Stimulated activated CD4-positive, alpha-beta T cell treated with anti-CD3 and anti-CD28 coated beads, Interleukin-4, amount 100 ng/mL, for 1 hour (primary cell): ENCODE data around the gene ART4.

Source experiments
- DNase-seq: peaks from one replicate; pipeline ENCODE4 v3.0.0-alpha.2; 2020

The ART4 gene

GRCh38 chr12:14843425-14843887, at the start of gene ART4:
ART4 (minus strand) TSS chr12:14843526; CDS start chr12:14843113, 413 bp downstream.
- DNase-seq: no peak

DNA sequence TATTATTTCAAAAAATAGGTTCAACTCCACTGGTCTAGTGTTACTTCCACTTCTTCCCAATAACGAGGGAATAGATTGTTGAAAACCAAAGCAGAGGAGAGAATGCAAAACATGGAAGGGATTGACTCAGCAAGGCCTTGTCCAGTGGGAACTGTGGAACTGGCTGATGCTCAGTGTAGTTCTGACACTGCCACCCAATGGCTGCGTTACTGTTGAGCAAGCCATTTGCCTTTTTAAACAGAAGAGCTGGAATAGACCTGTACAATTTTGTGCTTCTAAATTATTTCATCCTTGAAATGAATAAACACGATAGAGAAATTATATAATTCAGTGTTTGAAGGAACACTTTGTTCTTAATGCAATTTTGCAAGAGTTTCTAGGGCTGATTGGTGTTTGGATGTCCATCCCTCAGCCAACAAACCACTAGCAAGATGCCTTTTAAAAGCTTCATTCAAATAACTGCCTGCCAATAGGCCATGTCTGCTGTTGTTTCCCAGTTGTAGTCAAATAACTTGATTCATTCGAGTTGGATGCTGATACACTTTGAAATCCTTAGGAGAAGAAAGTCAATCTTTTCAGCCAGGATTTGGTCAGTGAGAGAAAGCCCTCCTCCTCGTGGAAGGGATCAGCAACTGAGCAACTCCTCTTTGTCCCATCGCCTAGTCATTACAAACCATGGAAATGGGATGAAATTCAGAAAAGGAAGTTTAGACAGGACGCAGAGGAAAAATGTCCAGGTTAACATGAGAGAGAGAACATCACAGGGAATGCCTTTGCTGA, 49.6 kb upstream of the ART4 start:
- DNase-seq: no peak

- DNase-seq: no peak
These were observed 47.4 kb upstream of the ART4 start for GRCh38 chr12:14890701-14891100.

GRCh38 chr12:14886271-14886670, 42.9 kb upstream of the ART4 start:
- DNase-seq: no peak

DNA sequence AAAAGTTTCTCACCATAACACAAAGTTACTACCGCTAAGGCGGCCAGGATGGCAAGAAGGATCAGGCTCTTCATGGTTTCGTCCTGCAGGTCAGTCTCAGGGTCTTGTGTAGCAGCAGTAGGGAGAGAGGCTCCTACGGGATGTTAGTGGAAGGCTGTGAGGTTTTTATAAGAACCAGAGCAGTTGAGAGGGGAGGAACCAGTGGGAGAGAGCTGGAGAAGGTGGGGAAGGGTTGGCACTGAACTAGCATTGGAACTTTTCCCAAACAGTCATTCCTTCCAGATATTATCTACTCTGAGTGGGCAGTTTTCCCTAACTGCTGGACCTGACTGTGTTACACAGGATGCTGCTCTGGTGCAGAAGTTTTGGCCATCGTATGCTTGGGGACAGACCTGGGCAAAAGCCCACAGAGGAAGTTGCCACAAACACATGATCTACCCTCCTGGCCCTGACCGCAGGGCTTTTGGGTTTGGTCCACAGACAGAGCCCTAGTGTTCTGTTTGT, 42.4 kb upstream of the ART4 start, which contains the start of gene MGP:
TSS of gene MGP (minus strand) at position 137 of the 504 bp plus-strand sequence. CDS start at position 74, 63 bp downstream.
- no peak for DNase-seq

DNA sequence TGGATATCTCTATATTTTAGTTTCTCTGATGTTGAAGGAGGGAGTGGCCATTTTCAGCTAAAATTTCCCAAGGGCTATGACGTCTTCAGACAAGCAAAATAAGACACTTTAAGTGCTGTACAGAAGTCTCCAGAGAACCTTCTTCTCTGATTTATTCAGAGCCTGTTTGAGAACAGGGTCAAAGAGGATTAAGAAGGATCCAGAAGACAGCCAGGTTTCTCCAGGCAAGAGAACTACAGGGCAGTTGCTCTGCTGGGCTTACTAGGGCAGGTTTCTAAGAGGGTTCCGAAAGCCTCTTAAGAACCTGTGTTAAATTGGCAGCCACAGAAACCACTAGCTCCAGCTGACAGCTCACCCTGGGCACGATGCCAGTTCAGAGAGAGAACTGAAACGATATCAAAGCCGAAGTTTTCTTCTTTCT, 41.1 kb upstream of the ART4 start:
- DNase-seq: peak; percentile 69

GRCh38 chr12:14883686-14884085, 40.4 kb upstream of the ART4 start:
- no peak for DNase-seq

- DNase-seq: no peak
These were observed 37.6 kb upstream of the ART4 start for GRCh38 chr12:14880890-14881453.

DNA sequence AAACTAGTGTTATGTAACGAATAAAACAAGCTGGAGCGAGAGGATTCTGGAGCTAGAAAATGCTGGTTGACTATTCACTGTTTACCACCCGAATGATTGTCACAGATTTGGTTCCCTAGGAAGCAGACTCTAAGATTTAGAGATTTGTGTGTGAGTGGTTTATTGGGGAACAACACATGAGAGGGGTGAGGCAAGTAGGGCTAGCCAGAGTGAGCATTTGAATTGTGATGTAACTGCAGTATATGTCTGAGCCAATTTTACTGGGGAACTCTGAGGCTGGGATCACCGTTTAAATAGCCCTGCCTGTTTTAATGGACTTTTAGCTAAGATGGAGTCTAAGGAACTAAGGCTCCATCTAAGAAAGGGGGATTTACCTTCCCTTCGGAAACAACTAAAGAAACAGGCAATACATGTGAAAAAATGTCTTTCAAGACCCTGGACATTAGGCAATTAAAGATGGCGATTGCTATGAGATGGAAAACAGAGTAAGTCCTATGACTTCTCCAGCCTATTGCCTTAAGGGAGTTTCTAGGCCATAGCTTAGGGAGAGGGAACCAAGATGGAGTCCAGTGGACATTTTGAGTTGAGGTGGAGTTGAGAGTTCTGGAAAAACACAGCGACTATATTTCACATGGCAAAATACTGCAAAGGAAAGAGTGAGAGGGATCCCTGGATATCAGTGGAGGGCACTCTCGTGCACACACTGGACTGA, 36.1 kb upstream of the ART4 start:
- DNase-seq: no peak

DNA sequence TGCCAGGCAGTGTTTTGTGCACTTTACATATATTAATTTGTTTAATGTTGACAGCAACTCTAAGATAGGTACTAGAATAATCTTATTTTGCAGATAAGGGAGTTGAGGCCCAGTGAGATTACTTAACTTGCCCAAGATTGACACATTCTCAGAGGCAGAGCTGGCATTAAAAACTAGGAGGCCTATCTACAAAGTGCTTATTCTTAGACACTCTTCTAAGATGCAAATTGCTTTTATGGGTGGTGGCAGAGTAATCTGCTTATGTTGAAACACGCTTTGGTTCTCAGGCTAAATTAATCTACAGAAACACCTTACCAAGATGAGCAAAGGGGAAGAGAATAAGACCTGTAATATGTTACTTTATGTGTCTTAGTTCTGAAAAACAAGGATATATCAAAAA, 35.2 kb upstream of the ART4 start:
- DNase-seq: no peak

DNA sequence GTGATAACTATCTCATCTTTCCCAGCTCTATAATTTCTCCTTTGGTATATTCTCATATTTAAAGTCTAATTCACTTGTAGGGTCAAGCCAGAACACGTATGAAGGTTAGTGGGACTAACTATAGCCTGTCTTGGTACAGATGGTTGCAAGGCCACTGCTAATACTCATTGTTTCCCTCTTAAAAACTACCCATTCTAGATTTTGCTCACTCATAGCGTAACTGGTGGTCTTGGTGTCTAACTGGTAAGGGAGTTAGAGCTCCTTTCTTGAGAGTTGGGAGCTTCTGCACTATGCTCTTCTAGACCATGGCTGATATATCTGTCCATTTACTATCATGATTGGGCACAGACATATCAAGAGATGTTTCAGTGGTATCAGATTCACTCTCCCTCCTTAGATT, 33.5 kb upstream of the ART4 start:
- DNase-seq: no peak

GRCh38 chr12:14874882-14875281, 31.6 kb upstream of the ART4 start:
- no peak for DNase-seq

DNA sequence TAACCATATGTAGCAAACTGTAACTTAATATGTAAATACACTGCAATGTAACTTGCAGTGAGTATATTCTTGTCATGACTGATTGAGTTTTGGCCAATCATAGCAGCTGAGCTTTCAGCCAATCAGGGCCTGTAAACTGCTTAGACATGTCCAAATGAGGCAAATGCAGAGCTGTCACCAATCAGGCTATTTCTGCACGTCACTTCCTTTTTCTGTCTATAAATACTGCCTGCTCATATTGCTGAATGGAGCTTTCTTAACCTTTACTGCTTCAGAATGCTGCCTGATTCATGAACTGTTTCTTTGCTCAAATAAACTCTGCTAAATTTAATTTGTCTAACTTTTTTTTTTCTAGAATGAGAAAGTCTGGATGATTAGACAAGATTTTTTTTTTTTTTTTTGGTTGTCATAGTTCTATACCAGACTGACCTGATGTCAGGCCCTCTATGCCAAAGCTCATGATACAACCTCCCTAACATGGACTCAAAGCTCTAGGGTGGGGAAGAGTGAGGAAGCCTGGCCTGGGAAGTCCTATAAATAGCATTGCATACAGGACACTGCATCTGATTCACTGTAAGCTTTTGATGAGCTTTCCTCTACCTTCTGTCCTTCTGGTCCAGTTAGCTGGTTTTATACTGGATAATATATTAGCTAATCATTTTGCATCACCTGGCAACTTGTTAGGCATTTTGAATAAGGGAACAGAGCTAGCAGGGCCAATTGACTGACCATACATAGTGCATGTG, 30.3 kb upstream of the ART4 start:
- DNase-seq: no peak

- no peak for DNase-seq
These were observed 28.6 kb upstream of the ART4 start for GRCh38 chr12:14871886-14872285.

GRCh38 chr12:14871247-14871646, 27.9 kb upstream of the ART4 start:
- no peak for DNase-seq

GRCh38 chr12:14868916-14869506, 25.7 kb upstream of the ART4 start:
- DNase-seq: no peak

GRCh38 chr12:14860490-14860889, 17.2 kb upstream of the ART4 start:
- no peak for DNase-seq

GRCh38 chr12:14858513-14858912, 15.2 kb upstream of the ART4 start:
- no peak for DNase-seq

GRCh38 chr12:14854586-14855183, 11.4 kb upstream of the ART4 start:
- DNase-seq: no peak

GRCh38 chr12:14853961-14854360, 10.6 kb upstream of the ART4 start:
- no peak for DNase-seq

- no peak for DNase-seq
These were observed 9.6 kb upstream of the ART4 start for GRCh38 chr12:14852880-14853279.
